Tibial nerve (tissue), 4 donors: ENCODE measurements around the gene OR51B2.

Experiments
- CTCF ChIP-seq, 5 experiments: fragments of 200-600 bp in 3 of 5; fragments of 450-650 bp in 2 of 5; sonication (generic) in 3 of 5; IDR thresholded peaks; one replicate each; pipeline ENCODE4 v1.5.1; 2016 to 2019; ENCODE audit warnings: antibody characterized with exemption in 5 of 5, mild to moderate bottlenecking in 3 of 5, moderate library complexity in 2 of 5
- EP300 ChIP-seq, 2 donors: sonication (generic); formaldehyde crosslinking; IDR thresholded peaks; one replicate each; pipeline ENCODE4 v1.6.1; 2017; ENCODE audit warnings: antibody characterized with exemption in 2 of 2, mild to moderate bottlenecking in 1 of 2
- POLR2A ChIP-seq, 2 donors: fragments of 450-650 bp; IDR thresholded peaks; one replicate each; pipeline ENCODE4 v1.6.1; 2017; ENCODE audit warnings: antibody characterized with exemption in 2 of 2, mild to moderate bottlenecking in 2 of 2, moderate library complexity in 2 of 2

DNA sequence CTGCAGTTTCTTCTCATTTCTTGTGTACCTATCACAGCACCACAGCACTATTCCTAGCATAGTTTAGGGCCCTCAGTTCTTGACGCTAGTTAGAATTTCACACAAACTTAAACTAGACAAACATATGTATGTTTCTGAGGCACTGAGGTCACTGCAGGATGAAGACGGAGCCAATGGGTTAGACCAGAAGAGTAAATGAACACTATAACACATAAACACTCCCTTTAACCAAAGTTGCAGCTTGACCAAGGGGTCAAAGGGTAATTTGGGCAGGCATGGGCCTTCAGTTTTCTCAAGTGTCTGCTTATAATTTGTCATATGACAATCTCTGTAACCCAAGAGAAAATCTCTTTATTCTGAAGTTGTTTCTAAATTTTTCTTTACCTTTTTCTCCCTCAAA lies 41.5 kb downstream of the OR51B2 start:
- no peak for TF ChIP-seq CTCF (IDR thresholded peaks at IDR 0.05)
- no peak for TF ChIP-seq POLR2A (IDR thresholded peaks at IDR 0.05)
- TF ChIP-seq EP300 (IDR thresholded peaks at IDR 0.05) = no peak
